HEK293 (cell line): ENCODE measurements around the gene WSCD2.

Source experiments
- CTCF ChIP-seq: fragments of 450-650 bp; formaldehyde crosslinking; IDR thresholded peaks from 2 replicates; pipeline ENCODE4 v1.5.1; 2016; ENCODE audit warnings: missing biosample characterization, missing genetic modification characterization
- KLF7 ChIP-seq: fragments of 450-650 bp; formaldehyde crosslinking; IDR thresholded peaks from 2 replicates; pipeline ENCODE4 v1.5.1; 2016; ENCODE audit warnings: missing biosample characterization, missing genetic modification characterization, borderline replicate concordance
- TSHZ1 ChIP-seq: fragments of 450-650 bp; formaldehyde crosslinking; IDR thresholded peaks from 2 replicates; pipeline ENCODE4 v1.5.1; 2016; ENCODE audit warnings: missing biosample characterization, missing genetic modification characterization, borderline replicate concordance
- ZFP3 ChIP-seq: fragments of 450-650 bp; formaldehyde crosslinking; IDR thresholded peaks from 2 replicates; pipeline ENCODE4 v1.5.1; 2016; ENCODE audit warnings: low read depth, missing biosample characterization, missing genetic modification characterization
- ZNF169 ChIP-seq: fragments of 450-650 bp; formaldehyde crosslinking; IDR thresholded peaks from 2 replicates; pipeline ENCODE4 v1.5.1; 2016; ENCODE audit warnings: missing biosample characterization, missing genetic modification characterization
- ZNF274 ChIP-seq, 2 experiments: fragments of 200-500 bp in 1 of 2; fragments of 450-650 bp in 1 of 2; sonication (Bioruptor generic) in 1 of 2; formaldehyde crosslinking in 1 of 2; IDR thresholded peaks; 2 replicates each; pipeline versions ENCODE4 v1.5.1 to v1.6.1; 2014 to 2016; ENCODE audit warnings: borderline replicate concordance in 1 of 2, inconsistent platforms in 1 of 2, low read length in 1 of 2, missing biosample characterization in 1 of 2, missing genetic modification characterization in 1 of 2
- ZNF350 ChIP-seq: fragments of 450-650 bp; formaldehyde crosslinking; IDR thresholded peaks from 2 replicates; pipeline ENCODE4 v1.5.0; 2017; ENCODE audit warnings: missing biosample characterization, mild to moderate bottlenecking, missing genetic modification characterization
- ZNF398 ChIP-seq: fragments of 450-650 bp; formaldehyde crosslinking; IDR thresholded peaks from 2 replicates; pipeline ENCODE4 v1.5.1; 2017; ENCODE audit warnings: missing biosample characterization, missing genetic modification characterization
- ZNF549 ChIP-seq: fragments of 450-650 bp; IDR thresholded peaks from 2 replicates; pipeline ENCODE4 v1.5.1; 2018; ENCODE audit warnings: missing biosample characterization, missing genetic modification characterization, mild to moderate bottlenecking, inconsistent platforms, moderate library complexity

GRCh38 chr12:108109954-108110353 is 19.1 kb upstream of the WSCD2 start:
- TF ChIP-seq CTCF (no peak), KLF7 (no peak), ZNF274 (IDR thresholded peaks at IDR 0.05; ENCODE audit: low read length) (no peak), ZNF274 (tag by site-specific recombination; IDR thresholded peaks at IDR 0.05; ENCODE audit: borderline replicate concordance) (no peak), ZNF350 (tag by site-specific recombination) (no peak), ZFP3 (tag by site-specific recombination) (no peak), ZNF398 (tag by site-specific recombination) (no peak), ZNF169 (tag by site-specific recombination) (no peak), TSHZ1 (tag by site-specific recombination) (no peak), ZNF549 (tag by site-specific recombination) (no peak)
